CD14-positive monocyte (primary cell): Measurements from ENCODE around the gene CDH11. TPM values are rescaled to one million over a fixed set of nuclear protein-coding genes. Genes with fewer than 3 reads are reported as not detected.

Source experiments
- DNase-seq, 3 donors: peaks; one replicate each; pipeline ENCODE4 v3.0.0-alpha.2; 2011 to 2022
- H2AFZ ChIP-seq: 2 replicates; pipeline ENCODE4 v1.6.0; 2012; ENCODE audit warnings: mild to moderate bottlenecking, low read depth, low read length, inconsistent platforms; ENCODE audit not compliant: insufficient read depth, poor library complexity, severe bottlenecking
- H3K27ac ChIP-seq, 2 donors: 1 replicate in 1 of 2; 2 replicates in 1 of 2; pipeline ENCODE4 v1.5.1; 2012 to 2013; ENCODE audit warnings: low read length in 2 of 2, control low read depth in 1 of 2, inconsistent platforms in 1 of 2, low read depth in 1 of 2, mild to moderate bottlenecking in 1 of 2
- H3K27me3 ChIP-seq, 2 donors: one replicate each; pipeline versions ENCODE4 v1.6.0 to v1.6.1; 2011 to 2013; ENCODE audit warnings: low read length in 2 of 2; ENCODE audit not compliant: control insufficient read depth in 2 of 2, insufficient read depth in 2 of 2
- H3K36me3 ChIP-seq, 2 donors: replicated peaks in 1 of 2; 1 replicate in 1 of 2; 2 replicates in 1 of 2; pipeline versions ENCODE4 v1.5.1 to v1.6.1; 2012 to 2013; ENCODE audit warnings: low read length in 2 of 2, control low read depth in 1 of 2, inconsistent platforms in 1 of 2, mild to moderate bottlenecking in 1 of 2; ENCODE audit not compliant: insufficient read depth in 2 of 2, control insufficient read depth in 1 of 2
- H3K4me1 ChIP-seq, 2 donors: 1 replicate in 1 of 2; 2 replicates in 1 of 2; pipeline versions ENCODE4 v1.5.1 to v1.6.1; 2012 to 2013; ENCODE audit warnings: low read length in 2 of 2, control low read depth in 1 of 2, inconsistent platforms in 1 of 2, mild to moderate bottlenecking in 1 of 2, moderate library complexity in 1 of 2; ENCODE audit not compliant: insufficient read depth in 2 of 2, control insufficient read depth in 1 of 2
- H3K4me2 ChIP-seq: replicated peaks from 2 replicates; pipeline ENCODE3; 2012; ENCODE audit warnings: low read length, moderate library complexity, mild to moderate bottlenecking; ENCODE audit not compliant: poor library complexity, severe bottlenecking; ENCODE audit errors: extremely low read depth
- H3K4me3 ChIP-seq, 3 experiments: fragments of 200-600 bp in 1 of 3; sonication (generic) in 1 of 3; replicated peaks in 1 of 3; 1 replicate in 2 of 3; 2 replicates in 1 of 3; pipeline ENCODE4 v1.5.1; 2011 to 2013; ENCODE audit warnings: low read length in 3 of 3, mild to moderate bottlenecking in 3 of 3, control low read depth in 2 of 3, low read depth in 2 of 3, inconsistent platforms in 1 of 3, moderate library complexity in 1 of 3
- H3K79me2 ChIP-seq: 2 replicates; pipeline ENCODE4 v1.6.0; 2012; ENCODE audit warnings: mild to moderate bottlenecking, control low read depth, inconsistent platforms, low read length, moderate library complexity; ENCODE audit not compliant: insufficient read depth
- H3K9ac ChIP-seq: 2 replicates; pipeline ENCODE4 v1.6.0; 2017; ENCODE audit warnings: low read length, mild to moderate bottlenecking; ENCODE audit not compliant: insufficient read depth, poor library complexity, severe bottlenecking
- H3K9me3 ChIP-seq, 2 donors: replicated peaks in 1 of 2; 1 replicate in 1 of 2; 2 replicates in 1 of 2; pipeline versions ENCODE4 v1.5.1 to v1.6.1; 2012 to 2013; ENCODE audit warnings: low read length in 2 of 2, control low read depth in 1 of 2; ENCODE audit not compliant: control insufficient read depth in 1 of 2, insufficient read depth in 1 of 2
- H4K20me1 ChIP-seq: 2 replicates; pipeline ENCODE4 v1.6.0; 2012; ENCODE audit warnings: mild to moderate bottlenecking, low read length, control low read depth, moderate library complexity; ENCODE audit not compliant: insufficient read depth
- H3K27ac Mint-ChIP-seq, 7 donors: one replicate each; pipeline ENCODE4 v1.8.0; 2020; ENCODE audit warnings: mild to moderate bottlenecking in 7 of 7, mixed read lengths in 7 of 7, moderate library complexity in 6 of 7, inconsistent platforms in 2 of 7
- H3K27me3 Mint-ChIP-seq, 3 donors: one replicate each; pipeline ENCODE4 v1.8.0; 2021 to 2022; ENCODE audit warnings: low read depth in 3 of 3, mild to moderate bottlenecking in 3 of 3, mixed read lengths in 3 of 3, moderate library complexity in 3 of 3, inconsistent platforms in 1 of 3
- H3K36me3 Mint-ChIP-seq, 2 donors: one replicate each; pipeline ENCODE4 v1.8.0; 2020; ENCODE audit warnings: mixed read lengths in 2 of 2, inconsistent platforms in 1 of 2, mild to moderate bottlenecking in 1 of 2
- H3K4me1 Mint-ChIP-seq: one replicate; pipeline ENCODE4 v1.8.0; 2020; ENCODE audit warnings: mild to moderate bottlenecking, mixed read lengths
- H3K4me3 Mint-ChIP-seq, 2 donors: one replicate each; pipeline ENCODE4 v1.8.0; 2020; ENCODE audit warnings: mild to moderate bottlenecking in 2 of 2, mixed read lengths in 2 of 2, moderate library complexity in 1 of 2
- H3K9me3 Mint-ChIP-seq, 7 donors: one replicate each; pipeline ENCODE4 v1.8.0; 2020 to 2022; ENCODE audit warnings: mixed read lengths in 7 of 7, mild to moderate bottlenecking in 6 of 7, moderate library complexity in 6 of 7, inconsistent platforms in 2 of 7
- CTCF ChIP-seq: fragments of 200-600 bp; IDR thresholded peaks from one replicate; pipeline ENCODE4 v1.8.0; 2022; ENCODE audit warnings: antibody characterized with exemption, mild to moderate bottlenecking
- WGBS: methylation state at CpG from one replicate; pipeline ENCODE4 v1.1.5; 2013; ENCODE audit warnings: missing lambda C conversion rate; ENCODE audit not compliant: insufficient coverage; 5-methylcytosine and 5-hydroxymethylcytosine counted together
- intact Hi-C, 2 donors: fragments of 100-400 bp; cut with micrococcal nuclease; formaldehyde crosslinking; loops; one replicate each; pipeline versions ENCODE4 v1.15.0 to v1.15.1; 2023
- polyA plus RNA-seq, 3 donors: library from polyadenylated mRNA; depleted of rRNA in 1 of 3; unstranded in 2 of 3; stranded (reverse) in 1 of 3; fragments of 300-500 nt in 2 of 3; fragments of >200 nt in 1 of 3; fragmentation: Illumina TruSeq in 2 of 3; gene quantifications; 1 replicate in 2 of 3; 2 replicates in 1 of 3; pipeline ENCODE4 v1.2.3, GENCODE V29; 2012 to 2021

The CDH11 gene
- polyA plus RNA-seq, 3 donors: not detected

GRCh38 chr16:64919929-64920607 is 201.8 kb downstream of the CDH11 start:
- H3K9me3 Mint-ChIP-seq: peaks cover 0 to 17% (median 7%) of the 10 kb centered on the region in 7 donors
- WGBS: 88% methylated on average over 1 of the region's 2 CpGs
- no peaks in the 10 kb centered on the region for H3K27me3 ChIP-seq
- no peaks in the 10 kb centered on the region for H3K4me1 Mint-ChIP-seq
- no peak for TF ChIP-seq CTCF
- intact Hi-C loops: no loop called here
- no peaks in the 10 kb centered on the region for H4K20me1 ChIP-seq
- no peaks in the 10 kb centered on the region for H3K4me1 ChIP-seq
- no peaks in the 10 kb centered on the region for H3K9me3 ChIP-seq
- H3K36me3 Mint-ChIP-seq: no peaks in the 10 kb centered on the region
- H3K4me3 Mint-ChIP-seq: no peak overlapping the region
- no peak overlapping the region for H3K27ac Mint-ChIP-seq
- no peak overlapping the region for H3K9ac ChIP-seq
- no peak for DNase-seq
- peaks cover 0 to 1% (median 0%) of the 10 kb centered on the region in 3 donors for H3K27me3 Mint-ChIP-seq
- no peaks in the 10 kb centered on the region for H3K79me2 ChIP-seq
- H3K27ac ChIP-seq: no peak overlapping the region
- no peak overlapping the region for H3K4me3 ChIP-seq
- H2AFZ ChIP-seq: no peak overlapping the region
- no peaks in the 10 kb centered on the region for H3K36me3 ChIP-seq
- H3K4me2 ChIP-seq: no peak overlapping the region

GRCh38 chr16:64919141-64919540 is 202.7 kb downstream of the CDH11 start:
- TF ChIP-seq CTCF: no peak
- Mint-ChIP-seq H3K27ac (no peak overlapping the region), H3K36me3 (no peaks in the 10 kb centered on the region)

More at GRCh38 chr16:64919141-64919540, 202.7 kb downstream of the CDH11 start:
- no peak overlapping the region for H3K4me3 Mint-ChIP-seq
- no peaks in the 10 kb centered on the region for H3K9me3 ChIP-seq
- peaks cover 0 to 1% (median 0%) of the 10 kb centered on the region in 3 donors for H3K27me3 Mint-ChIP-seq
- intact Hi-C loops: no loop called here
- H3K9me3 Mint-ChIP-seq: peaks cover 0 to 17% (median 7%) of the 10 kb centered on the region in 7 donors
- no peaks in the 10 kb centered on the region for H4K20me1 ChIP-seq
- no peak for DNase-seq
- no peaks in the 10 kb centered on the region for H3K4me1 Mint-ChIP-seq
- no peak overlapping the region for H2AFZ ChIP-seq
- no peaks in the 10 kb centered on the region for H3K36me3 ChIP-seq
- no peaks in the 10 kb centered on the region for H3K27me3 ChIP-seq
- WGBS: no CpG with 5 or more reads among the region's 1 CpG
- H3K4me2 ChIP-seq: no peak overlapping the region
- H3K27ac ChIP-seq: no peak overlapping the region
- no peaks in the 10 kb centered on the region for H3K4me1 ChIP-seq
- H3K4me3 ChIP-seq: no peak overlapping the region
- H3K79me2 ChIP-seq: no peaks in the 10 kb centered on the region
- no peak overlapping the region for H3K9ac ChIP-seq
